Measurements from ENCODE around the gene SLC39A6.
"Not testable (repeated sequence)": the region's sequence is repeated elsewhere in the genome, so short reads cannot be mapped to it uniquely, and the experiment has no call there.

The SLC39A6 gene, protein sequence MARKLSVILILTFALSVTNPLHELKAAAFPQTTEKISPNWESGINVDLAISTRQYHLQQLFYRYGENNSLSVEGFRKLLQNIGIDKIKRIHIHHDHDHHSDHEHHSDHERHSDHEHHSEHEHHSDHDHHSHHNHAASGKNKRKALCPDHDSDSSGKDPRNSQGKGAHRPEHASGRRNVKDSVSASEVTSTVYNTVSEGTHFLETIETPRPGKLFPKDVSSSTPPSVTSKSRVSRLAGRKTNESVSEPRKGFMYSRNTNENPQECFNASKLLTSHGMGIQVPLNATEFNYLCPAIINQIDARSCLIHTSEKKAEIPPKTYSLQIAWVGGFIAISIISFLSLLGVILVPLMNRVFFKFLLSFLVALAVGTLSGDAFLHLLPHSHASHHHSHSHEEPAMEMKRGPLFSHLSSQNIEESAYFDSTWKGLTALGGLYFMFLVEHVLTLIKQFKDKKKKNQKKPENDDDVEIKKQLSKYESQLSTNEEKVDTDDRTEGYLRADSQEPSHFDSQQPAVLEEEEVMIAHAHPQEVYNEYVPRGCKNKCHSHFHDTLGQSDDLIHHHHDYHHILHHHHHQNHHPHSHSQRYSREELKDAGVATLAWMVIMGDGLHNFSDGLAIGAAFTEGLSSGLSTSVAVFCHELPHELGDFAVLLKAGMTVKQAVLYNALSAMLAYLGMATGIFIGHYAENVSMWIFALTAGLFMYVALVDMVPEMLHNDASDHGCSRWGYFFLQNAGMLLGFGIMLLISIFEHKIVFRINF

DNA sequence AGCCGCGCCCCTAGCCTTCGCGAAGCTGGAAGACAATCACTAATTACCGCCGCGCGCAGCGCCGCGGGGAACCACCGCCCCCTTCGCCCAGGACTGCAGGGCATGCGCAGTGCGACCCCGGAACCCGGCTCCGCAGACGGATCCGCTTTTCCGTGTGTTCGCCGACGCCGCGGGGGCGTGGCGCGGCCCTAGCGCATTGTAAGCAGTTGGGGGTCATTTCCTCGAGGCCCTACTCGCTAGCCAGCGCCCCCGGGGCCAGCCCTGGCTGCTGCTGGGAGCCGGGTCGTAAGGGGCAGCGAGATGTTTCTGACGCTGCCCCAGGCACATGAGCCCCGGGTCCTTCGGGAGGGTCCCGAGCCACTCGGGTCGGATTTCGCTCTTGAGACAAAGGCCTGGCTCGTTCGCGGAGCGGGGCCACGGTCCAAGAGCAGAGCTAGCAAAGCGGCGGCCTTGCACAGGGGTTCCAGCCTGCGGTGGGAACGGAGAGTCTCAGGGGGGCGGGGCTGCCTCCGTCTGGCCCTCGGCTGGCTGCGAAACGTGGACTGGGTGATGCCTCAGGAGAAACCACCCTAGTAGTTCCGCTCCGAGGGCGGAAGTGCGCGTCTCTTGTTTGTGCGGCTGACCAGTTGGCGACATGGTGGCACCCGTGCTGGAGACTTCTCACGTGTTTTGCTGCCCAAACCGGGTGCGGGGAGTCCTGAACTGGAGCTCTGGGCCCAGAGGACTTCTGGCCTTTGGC is at the start of gene SLC39A6, which contains the start of gene ELP2:
Gene SLC39A6 (minus strand): TSS at position 41 of the 739 bp plus-strand sequence. CDS start 2,333 bp downstream, outside the sequence.
Gene ELP2 (plus strand): TSS at position 600 of the 739 bp plus-strand sequence. CDS start 35 bp downstream, at position 635.
- peak within 1 kb of the TSS; percentile 98 for H3K4me3 ChIP-seq (ENCODE audit: low read depth, low read length)
- TF ChIP-seq, protein P1, sequence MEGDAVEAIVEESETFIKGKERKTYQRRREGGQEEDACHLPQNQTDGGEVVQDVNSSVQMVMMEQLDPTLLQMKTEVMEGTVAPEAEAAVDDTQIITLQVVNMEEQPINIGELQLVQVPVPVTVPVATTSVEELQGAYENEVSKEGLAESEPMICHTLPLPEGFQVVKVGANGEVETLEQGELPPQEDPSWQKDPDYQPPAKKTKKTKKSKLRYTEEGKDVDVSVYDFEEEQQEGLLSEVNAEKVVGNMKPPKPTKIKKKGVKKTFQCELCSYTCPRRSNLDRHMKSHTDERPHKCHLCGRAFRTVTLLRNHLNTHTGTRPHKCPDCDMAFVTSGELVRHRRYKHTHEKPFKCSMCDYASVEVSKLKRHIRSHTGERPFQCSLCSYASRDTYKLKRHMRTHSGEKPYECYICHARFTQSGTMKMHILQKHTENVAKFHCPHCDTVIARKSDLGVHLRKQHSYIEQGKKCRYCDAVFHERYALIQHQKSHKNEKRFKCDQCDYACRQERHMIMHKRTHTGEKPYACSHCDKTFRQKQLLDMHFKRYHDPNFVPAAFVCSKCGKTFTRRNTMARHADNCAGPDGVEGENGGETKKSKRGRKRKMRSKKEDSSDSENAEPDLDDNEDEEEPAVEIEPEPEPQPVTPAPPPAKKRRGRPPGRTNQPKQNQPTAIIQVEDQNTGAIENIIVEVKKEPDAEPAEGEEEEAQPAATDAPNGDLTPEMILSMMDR (IDR thresholded peaks at IDR 0.05; ENCODE audit: insufficient read depth, low read depth, low read length, missing control alignments), result no peak
- DNase-seq (ENCODE audit: low read depth), result peak; percentile 97

DNA sequence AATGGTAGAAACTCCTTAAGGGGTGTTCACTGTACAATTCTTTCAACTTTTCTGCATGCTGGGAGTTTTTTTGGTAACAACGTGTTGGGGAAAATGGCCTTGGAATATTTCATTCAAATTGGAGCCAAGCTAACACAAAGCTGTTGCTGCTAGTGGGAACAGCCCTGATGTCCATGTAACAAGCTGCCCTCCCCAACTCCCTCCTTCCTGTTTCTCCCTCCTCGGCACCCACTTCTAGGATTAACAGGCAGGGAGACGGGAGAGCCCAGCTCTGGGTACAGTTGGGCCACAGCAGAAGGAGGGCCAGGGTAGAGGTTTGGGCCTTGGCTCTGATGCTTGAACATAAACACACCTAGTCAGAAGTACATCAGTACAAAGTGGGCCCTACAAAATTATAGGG is 48.8 kb upstream of the SLC39A6 start:
- no peak overlapping the region for H3K4me3 ChIP-seq (ENCODE audit: low read depth, low read length)
- DNase-seq (ENCODE audit: low read depth), result no peak
- TF ChIP-seq, protein P1 (IDR thresholded peaks at IDR 0.05; ENCODE audit: insufficient read depth, low read depth, low read length, missing control alignments), result no peak

DNA sequence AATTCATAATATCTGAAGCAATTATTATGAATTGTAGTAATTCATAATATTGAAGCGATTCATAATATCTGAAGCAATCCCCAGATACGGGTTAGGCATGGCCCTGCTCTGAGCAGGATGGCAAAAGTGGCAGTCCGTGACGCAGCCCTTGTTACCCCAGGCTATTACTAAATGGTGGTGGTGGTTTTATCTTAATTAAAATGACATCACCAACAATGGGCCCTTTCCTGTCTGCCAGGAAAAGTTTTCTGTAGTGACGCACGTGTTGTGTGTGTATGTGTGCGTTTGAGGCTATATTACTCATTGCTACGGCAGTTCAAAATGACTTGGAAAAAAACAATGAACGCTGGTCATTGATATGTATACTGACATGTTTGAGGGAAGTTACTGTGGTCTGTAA is 47.6 kb upstream of the SLC39A6 start:
- H3K4me3 ChIP-seq (ENCODE audit: low read depth, low read length), result no peak overlapping the region
- TF ChIP-seq, protein P1 (IDR thresholded peaks at IDR 0.05; ENCODE audit: insufficient read depth, low read depth, low read length, missing control alignments), result no peak
- no peak for DNase-seq (ENCODE audit: low read depth)

DNA sequence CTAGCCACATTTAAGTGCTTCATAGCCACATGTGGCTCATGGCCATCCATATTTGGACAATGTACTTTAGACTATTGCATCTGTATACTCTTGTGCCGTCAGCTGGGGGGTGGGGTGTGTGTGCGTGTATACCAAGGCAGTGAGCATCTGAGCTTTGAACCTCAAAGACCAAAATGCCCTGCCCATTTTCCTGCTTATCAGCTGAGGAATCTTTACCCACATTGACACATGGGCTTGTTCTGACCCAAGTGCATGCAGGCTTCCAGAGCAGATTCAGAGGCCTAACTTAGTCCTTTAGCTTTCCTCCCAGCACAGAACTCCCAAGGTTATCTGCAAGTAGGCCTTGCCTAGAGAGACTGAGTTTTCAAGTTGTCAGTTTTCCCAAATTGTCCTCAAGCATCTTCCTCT is 47.0 kb upstream of the SLC39A6 start:
- DNase-seq (ENCODE audit: low read depth), result no peak

DNA sequence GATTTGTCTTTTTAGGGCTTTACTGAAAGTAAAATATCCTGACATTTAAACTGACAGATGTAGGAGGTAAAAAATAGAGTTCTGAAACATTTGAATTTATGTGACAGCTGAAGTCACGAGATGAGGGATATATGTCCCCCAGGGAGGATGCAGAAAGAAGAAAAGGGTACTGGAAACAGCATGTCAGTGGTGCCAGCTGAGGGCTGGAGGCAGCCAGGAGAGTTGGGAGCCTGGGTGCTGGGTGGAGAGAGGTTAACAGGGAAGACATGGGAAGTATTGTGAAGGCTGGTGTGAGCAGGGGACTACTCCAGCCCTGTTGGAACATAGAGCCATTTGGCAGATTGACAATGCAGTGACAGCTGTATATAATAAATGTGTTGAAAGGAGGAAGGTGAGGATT is 46.3 kb upstream of the SLC39A6 start:
- no peak overlapping the region for H3K4me3 ChIP-seq (ENCODE audit: low read depth, low read length)
- DNase-seq (ENCODE audit: low read depth), result no peak
- TF ChIP-seq, protein P1 (IDR thresholded peaks at IDR 0.05; ENCODE audit: insufficient read depth, low read depth, low read length, missing control alignments), result no peak

More for the DNA sequence above, 47.0 kb upstream of the SLC39A6 start:
- no peak overlapping the region for H3K4me3 ChIP-seq (ENCODE audit: low read depth, low read length)
- TF ChIP-seq, protein P1 (IDR thresholded peaks at IDR 0.05; ENCODE audit: insufficient read depth, low read depth, low read length, missing control alignments), result no peak

DNA sequence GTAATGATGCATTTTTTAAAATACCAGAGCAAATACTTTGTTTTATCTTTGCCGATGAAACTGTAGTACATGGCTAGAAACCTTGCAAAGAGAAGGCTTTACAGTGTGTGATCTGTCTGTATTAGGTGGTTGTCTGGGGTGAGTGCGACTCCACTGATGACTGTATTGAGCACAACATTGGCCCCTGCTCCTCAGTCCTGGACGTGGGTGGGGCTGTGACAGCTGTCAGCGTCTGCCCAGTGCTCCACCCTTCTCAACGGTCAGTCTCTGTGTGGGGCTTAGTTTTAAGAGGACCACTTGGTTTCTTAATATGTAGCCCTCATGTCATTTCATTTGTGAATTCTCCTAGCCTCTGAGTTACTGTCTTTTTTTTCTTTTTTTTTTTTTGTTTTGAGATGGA is 40.8 kb upstream of the SLC39A6 start:
- DNase-seq (ENCODE audit: low read depth), result no peak
- TF ChIP-seq, protein P1 (IDR thresholded peaks at IDR 0.05; ENCODE audit: insufficient read depth, low read depth, low read length, missing control alignments), result no peak
- no peak overlapping the region for H3K4me3 ChIP-seq (ENCODE audit: low read depth, low read length)

DNA sequence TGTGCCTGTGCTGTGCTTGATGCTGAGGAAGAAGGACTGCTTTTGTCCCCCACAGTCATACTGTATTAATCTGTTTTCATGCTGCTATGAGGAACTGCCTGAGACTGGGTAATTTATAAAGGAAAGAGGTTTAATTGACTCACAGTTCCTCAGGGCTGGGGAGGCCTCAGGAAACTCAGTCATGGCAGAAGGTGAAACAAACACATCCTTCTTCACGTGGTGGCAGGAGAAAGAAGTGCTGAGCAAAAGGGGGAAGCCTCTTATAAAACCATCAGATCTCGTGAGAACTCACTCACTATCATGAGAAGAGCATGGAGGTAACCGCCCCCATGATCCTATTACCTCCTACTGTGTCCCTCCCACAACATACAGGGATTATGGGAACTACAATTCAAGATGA is 39.2 kb upstream of the SLC39A6 start:
- DNase-seq (ENCODE audit: low read depth); H3K4me3 ChIP-seq (ENCODE audit: low read depth, low read length): not testable (repeated sequence)
